T-helper 1 cell (primary cell): ENCODE data around the gene ETV4.
A peak's percentile ranks its signal among the peaks of the same experiment; 100 is the strongest.
"Not testable (repeated sequence)": the region's sequence is repeated elsewhere in the genome, so short reads cannot be mapped to it uniquely, and the experiment has no call there.

Experiments
- DNase-seq, 5 donors: peaks; one replicate each; pipeline ENCODE4 v3.0.0-alpha.2; 2012 to 2020

Gene ETV4

DNA sequence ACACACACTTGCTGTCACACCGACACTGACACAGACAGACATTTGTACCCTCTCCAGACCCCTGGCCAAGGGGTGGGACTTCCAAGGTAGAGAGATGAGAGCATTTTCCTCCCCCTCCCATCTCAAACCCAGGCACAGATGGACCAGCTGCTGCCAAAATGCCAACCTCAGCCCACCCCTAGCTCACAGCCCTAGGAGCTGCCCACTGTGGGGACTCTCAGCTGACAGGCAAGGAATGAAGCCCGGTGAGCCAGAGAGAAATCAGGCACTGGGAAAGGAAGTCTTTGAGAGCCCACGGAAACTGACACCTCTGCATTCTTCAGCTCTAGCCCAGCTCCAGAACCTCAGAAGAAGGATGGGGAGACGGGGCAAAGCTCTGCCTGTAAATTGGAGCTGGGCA, 2.8 kb downstream of the ETV4 start:
- no peak for DNase-seq

DNA sequence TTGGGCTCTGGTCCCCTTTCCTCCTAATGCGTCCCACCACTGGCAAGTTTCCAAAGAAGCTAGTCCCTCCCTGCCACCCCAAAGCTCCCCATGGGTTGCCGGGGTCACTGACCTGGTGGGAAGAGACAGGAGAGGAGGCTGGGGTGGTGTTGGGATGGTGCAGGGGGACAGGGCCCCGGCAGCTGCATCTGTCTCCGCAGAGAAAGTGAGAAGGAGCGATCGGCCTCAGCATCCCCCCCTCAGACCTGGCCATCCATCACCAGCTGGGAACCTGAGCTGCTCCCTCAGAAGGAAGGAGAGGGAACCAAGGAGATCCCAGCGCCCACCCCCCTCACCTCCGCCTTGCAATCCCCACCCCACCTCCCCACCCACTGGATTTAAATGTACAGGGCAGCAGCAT, 3.3 kb downstream of the ETV4 start:
- DNase-seq = no peak

DNA sequence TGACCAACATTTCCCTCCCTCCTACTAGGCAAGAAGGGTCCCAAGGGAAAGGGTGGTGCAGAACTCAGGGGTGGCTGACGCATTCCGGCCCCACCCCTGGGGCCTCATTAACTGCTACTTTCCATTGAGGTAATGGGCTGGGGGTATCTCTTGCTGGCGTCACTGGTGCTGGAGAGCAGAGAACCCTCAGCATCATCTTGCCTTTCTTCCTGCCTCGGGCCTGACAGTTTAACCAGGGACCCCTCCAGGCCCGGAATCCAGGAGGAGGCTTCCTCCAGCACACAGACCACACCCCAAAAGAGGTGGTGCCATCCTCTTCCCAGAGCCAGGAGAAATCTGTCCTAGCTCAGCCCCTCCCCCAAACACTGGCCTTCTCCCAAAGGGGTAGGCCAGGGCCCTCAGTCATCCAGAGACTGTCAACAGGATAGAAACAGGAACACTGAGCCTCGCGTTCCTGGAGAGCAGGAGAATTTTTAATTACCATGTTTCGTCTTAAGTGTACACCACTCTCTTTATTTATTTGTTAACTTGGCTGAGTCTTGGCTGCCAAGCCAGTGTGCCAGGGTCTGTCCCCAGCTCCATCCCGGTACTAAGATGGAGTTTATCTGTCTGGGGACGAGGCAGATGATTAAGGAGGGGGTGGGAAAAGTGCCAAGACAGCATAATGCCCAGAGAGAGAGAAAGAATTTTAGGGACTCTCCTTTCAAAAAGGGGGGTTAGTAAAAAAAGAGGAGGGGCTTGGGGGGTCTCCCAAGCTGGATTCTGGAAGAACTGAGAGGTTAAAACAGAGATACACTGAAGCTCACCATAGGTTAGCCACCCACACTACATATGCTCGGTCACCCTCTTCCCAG, 5.1 kb downstream of the ETV4 start:
- DNase-seq = no peak

DNA sequence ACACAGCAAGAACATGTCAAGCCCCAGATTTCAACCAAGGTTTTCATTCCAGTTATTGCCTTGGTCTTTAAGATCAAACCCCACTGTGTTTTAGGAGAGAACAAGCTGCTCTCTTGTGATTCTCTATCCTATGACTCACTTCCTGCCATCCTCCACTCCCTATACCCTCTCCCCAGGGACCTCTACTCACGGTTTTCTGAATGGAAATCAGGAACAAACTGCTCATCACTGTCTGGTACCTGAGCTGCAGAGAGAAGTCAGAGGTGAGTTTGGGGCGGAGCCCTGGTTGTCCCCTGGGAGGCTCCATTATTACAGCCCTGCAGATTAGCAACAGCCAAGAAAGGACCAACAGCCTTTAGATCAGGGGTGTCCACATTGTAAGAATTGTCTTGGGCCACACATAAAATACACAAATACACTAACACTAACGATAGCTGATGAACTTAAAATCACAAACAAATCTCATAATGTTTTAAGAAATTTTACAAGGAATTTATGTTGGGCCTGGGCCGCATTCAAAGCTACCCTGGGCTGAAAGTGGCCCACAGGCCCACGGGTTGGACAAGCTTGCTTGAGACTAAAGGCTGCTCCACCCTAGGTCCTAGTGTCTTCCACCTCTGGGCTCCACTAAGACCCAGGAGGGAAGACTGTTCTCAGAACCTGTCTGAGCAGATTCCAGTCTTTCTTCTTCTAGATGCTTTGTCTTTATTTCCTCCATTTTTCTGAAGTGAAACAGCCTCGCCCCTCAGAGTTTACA, 9.7 kb downstream of the ETV4 start:
- no peak for DNase-seq

DNA sequence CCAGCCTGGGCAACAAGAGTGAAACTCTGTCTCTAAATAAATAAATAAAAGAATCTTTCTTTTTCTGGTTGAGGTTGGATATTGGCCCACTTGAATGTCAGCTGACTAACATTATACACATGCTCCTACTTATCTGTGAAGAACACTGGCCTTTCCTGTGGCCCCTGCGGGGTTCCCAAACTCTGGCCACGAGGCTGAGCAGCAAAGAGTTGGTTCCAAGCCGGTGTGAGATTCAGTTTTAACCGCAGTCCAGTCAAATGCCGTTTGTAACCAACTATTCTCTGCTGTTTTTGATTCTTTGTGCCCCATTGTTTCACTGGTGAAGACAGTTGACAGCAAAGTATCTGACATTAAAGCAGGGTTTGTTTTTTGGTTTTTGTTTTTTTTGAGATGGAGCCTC, 11.2 kb downstream of the ETV4 start:
- DNase-seq = no peak

DNA sequence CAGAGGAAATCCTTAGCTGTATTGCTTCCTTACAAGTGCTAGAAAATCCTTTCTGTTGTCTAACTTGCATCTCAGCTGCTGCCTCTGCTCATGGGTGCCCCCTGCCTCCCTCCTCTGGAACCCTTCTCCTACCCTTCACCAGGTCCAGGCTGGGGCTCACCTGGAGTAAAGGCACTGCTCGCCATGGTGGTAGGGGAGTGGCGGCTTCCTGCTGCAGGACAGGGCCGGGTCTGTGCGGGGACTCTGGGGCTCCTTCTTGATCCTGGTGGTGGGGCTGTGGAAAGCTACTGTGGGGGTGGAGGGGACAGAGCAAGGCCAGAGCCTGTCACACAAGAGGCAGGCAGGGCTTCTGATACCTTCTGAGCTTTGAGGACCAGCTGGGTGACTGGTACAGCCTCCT, 12.4 kb downstream of the ETV4 start:
- DNase-seq = no peak

DNA sequence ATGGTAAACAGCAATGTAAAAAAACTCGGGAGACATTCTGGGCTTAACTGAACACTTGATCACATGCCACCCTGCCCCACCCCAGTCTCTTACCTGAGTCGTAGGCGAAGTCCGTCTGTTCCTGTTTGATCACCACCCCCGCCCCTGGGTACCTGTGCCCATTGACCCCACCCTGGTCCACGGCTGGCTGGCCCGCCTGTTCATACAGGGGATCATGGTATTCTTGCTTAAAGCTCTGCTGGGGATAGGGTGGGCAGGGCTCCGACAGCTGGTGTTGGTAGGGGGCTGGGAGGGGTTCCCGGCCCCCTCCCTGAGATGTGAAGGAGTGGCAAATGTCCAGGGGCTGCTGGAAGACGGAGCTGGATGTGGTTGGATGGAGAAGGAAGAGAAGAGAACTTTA, 13.6 kb downstream of the ETV4 start:
- DNase-seq = no peak

DNA sequence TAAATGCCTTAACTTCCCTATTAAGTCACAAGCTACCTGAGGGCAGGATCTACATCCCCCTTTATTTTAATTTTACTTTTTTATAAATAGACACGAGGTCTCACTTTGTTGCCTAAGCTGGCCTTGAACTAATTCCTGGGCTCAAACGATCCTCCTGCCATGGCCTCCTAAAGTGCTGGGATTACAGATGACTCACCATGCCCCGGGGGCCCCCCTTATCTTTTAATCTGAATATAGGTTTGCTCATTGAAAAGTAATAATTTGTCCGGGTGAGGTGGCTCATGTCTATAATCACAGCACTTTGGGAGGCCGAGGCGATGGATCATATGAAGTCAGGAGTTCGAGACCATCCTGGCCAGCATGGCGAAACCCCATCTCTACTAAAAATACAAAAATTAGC, 14.2 kb downstream of the ETV4 start:
- no peak for DNase-seq

DNA sequence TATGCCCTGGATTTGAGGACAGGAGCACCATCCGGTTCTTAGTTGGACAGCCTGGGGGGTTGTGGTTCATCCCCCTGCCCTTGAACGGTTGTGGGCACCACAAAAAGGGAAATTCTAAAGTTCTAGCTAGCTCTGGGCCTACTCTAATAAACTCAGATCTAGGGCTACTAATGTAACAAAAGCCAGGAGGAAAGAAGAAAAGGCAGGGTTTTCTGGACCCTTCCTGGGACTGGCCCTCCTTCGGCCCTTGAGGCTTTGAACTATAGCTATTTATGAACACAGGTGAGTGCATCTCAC, 15.1 kb downstream of the ETV4 start:
- no peak for DNase-seq

DNA sequence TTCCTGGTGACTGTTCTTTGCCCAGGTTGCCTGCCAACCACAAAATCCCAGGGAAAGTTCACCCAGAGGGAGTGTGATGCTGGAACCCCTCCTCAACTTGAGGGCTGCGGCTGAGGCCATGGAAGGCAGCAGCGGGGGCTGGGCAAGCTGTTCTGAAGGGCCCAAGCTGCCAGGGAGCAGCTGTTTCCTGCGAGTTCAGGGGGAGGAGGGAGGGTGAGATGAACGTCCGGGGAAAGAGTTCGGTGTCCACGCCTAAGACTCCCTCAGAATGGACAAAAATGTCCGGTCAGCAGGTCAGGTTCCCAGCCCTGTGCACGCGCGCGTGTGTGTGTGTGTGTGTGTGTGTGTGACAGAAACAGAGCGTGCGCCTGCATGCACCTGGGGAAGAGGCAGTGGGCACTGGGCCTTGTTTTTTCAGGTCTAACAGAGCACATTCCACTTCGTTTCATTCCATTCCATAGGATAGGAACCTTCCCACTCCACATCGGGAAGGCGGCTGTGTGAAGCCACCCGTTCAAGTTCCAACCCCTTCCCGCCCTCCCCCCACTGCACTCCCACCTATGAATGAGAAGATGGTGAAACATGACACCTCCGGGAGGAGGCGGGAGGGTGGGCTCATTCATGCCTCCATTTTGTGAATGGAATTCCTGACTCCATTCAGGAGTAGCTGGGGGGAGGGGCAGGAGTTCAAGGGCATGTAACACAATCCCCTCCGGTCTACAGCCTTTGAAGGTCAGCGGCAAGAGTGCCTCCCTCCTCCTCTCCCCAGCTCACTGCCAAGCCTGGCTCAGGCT, 15.7 kb downstream of the ETV4 start:
- DNase-seq = no peak

DNA sequence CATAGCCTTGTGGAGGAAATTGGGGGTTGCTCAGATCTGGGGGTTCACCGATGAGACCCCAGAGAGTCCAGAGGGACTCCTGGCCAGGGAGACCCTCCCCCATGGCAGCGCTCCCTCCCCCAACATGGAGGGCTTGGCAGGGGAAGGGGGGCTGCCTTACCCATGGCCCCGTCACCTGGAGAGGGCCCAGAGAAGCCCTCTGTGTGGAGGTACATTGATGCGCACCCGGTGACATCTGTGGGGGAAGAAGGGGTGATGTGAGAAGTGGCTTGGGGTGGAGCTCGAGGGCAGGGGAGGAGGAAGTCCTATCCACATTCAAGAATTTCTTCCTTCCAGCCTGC, 16.2 kb downstream of the ETV4 start:
- DNase-seq = no peak

DNA sequence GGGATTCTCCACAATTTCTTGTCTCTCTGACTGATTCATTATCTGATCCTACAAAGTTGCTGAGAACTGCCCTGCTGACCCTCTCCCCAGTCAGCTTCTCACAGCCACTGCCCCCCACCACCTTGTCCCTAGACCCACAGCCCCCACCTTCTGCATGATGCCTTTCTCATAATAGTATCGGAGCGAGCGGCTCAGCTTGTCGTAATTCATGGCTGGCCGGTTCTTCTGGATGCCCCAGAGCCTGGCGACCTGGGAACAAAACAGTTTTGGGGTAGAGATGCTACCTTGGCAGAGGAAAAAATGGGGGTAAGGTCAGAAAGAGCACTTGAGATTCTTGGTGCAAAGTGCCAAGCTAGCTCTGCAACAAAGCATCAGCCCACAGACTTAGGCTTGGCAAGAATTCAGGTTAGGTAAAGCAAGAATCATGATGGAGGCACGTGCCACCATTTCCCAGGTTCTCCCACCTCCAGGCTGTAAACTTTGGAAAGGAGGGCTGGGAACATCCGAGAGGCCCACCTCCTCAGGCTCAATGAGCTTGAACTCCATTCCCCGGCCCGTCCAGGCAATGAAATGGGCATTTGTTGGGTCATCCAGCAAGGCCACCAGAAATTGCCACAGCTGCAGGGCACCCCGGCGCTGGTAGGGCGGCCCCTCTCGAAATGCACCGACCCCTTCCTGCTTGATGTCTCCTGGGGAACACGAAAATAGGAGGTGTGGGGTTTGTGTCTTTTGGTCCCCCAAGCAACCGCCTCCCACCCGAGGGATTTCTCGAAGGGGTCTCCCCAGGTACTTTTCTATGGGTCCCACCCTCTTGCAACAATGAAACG, 16.9 kb downstream of the ETV4 start:
- DNase-seq = no peak

DNA sequence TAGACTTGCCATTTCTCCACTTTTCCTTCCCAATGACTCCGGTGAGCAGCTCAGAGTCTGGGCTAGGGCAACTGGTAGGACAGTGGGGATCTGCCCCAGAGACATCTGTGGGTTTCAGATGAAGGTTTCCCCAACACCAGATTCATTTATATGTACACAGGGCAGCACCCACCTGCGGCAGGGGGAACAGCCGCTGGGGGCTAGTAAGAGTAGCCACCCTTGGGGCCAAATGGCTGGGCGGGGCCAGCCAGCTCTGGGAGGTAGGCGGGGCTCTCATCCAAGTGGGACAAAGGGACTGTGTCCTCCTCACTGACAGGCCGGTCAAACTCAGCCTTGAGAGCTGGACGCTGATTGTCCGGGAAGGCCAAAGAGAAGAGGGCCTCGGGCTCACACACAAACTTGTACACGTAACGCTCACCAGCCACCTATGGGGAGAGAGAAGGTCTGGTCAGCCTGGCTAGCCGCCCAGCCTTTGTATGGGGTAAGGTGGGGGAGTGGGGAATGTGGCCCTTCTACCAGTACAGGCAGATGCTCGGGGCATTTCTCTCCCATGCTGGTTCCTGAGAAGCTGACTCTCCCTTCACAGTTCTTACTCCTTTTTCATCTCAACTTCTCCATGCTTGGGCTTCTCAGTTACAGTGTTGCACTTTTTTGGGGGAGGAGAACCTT, 17.7 kb downstream of the ETV4 start:
- DNase-seq = no peak

DNA sequence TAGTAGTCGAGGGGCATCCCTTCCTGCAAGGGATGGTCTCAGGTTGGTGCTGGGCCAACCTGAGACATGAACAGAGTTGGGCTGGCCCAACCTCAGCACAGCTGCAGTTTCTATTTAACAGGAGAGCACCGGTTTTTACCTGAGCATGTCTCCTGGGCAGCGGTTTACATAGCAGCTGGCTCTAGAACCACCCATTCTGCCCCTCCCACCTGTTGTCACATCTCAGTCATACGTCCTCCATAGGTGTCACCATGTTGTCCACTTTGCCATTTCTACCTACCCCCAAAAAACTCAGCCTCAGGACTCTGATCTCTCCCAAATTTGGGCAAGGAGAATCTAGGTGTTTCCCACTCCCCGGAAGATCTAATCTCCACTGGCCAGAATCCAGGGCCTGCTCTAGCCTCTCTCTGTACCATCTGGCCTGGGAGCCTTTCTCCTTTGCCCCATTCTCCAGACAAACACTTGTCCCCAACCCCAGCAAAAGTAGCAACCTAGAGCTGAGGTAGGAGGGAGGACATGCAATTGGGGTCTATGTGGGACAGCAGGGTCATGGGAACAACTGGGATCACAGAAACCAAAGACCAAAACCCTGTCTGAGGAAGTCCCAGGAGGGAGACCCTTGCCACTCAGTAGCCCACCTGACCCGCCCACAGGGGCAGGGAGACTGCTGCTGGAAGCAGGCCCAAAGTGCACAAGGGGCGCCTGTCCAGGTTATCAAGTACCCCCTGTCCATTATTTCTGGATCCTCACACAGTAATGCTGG, 19.1 kb downstream of the ETV4 start:
- no peak for DNase-seq

DNA sequence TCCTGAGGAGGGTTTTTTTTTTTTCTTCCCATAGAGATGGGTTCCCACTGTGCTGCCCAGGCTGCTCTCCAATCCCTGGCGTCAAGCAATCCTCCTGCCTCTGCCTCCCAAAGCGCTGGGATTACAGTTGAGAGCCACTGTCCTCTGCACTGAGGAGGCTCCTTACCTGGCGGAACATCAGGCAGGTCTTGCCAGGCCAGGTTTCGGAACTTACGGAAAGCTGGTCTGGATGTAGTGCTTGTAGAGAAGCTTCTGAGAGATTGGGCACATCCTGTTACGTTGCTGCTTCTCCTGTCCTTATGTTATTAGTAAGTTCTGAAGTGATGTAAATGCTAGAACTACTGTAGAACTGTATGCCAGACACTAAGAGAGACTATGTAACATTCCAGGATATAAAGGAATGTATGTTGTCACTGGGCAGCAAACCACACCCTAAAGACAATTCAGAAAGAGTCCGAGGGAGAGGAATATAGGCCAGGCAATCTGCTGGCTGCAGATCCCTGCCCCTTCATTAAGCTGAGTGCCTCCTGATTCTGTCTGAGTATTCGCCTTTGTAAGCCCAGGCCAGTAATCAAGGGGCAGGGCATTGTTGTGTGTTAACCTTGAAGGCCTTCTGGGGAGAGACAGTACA, 21.1 kb downstream of the ETV4 start:
- no peak for DNase-seq

DNA sequence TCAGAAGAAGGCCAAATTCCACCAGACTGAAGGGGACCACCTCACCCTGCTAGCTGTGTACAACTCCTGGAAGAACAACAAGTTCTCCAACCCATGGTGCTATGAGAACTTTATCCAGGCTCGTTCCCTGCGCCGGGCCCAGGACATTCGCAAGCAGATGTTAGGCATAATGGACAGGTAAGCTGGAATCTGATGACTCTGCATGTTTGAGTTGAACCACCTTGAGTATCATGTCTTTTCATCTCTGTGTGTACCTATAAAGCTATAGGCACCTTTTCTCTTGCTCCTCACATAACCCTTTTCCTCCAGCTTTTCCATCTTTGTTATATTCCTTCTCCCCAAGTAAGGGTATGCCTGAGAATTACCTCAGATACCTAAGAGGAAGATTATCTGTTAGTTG, 24.8 kb downstream of the ETV4 start:
- DNase-seq = no peak

DNA sequence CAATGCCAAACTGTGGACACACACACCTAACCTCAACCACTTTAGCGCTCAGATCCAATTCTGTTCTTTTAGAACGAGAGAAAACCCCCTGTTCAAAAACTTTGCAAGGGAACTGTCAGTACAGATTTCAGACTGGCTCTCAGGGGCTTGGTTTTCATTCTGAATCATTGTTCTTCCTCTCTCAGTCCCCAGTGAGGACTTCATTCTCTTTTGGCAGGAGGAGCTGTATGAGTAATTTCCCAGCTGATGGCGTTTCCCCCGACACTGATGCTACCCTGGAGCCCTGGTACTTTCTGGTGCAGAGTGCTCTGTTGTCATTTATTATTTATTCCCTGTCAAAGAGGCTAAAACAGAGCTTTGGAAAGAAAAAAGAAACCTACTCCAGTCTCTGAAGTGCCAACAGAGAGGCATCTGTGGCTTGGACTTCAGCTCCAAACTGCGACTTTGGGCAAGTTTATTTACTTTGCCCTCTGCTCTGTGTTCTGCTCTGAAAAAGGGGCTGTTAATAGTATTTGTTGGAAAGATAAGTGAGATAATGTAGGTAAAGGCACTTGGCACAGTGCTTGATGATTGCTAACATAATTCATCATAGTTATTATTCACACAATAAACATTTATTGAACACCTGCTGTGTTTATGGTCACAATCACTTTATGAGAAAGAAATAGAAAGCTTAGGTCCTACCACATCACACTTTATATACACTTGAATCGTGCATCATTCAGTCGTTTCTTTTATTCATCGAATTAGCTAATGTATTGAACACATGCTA, 28.3 kb downstream of the ETV4 start:
- DNase-seq = peak in 1 of 5 donors; percentile 43

DNA sequence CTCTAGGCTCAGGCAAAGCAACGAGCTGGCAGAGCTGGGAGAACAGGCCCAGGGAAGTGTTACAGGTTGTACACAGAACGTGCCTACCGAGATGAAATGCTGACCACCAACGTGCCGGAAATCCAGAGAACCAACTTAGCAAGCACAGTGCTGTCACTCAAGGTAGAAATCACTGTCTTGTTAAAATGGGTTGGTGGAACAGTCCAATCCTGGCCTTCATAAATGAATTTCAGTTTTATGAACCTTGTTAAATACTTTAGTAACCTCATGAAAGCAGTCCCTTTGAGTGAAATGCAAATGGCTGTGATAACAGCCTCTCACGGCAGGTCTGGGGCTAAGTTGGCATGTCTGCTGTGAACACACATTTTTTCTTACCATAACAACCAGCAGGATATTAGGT, 29.0 kb downstream of the ETV4 start:
- no peak for DNase-seq

DNA sequence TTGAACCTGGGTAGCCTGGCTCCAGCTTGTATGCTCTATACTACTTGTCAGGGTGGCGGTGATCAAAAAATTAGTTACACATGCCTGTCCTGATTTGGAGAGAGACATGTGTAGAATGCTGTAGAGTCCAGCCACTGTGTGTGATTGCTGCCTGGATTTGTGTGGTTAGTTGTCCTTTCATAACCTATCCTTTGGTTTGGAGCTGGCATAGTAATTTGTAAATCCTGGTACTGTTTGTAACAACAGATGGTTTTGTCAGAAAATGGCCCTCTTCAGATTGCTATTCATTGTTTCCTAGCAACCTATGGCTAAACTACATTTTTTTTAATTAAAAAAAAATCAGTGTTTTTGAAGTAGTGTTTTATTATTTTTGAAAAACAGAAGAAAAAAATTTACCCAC, 30.5 kb downstream of the ETV4 start:
- no peak for DNase-seq

DNA sequence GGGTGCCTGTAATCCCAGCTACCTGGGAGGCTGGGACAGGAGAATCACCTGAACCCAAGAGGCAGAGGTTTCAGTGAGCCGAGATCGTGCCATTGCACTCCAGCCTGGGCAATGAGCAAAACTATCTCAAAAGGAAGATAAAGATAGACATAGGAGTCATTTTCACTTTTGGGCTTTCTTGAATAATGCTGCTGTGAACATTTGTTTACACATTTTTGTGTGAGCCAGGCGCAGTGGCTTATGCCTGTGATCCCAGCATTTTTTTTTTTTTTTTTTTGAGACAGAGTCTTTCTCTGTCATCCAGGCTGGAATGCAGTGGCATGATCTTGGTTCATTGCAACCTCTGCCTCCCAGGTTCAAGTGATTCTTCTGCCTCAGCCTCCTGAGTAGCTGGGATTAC, 34.9 kb downstream of the ETV4 start:
- not testable (repeated sequence) for DNase-seq
